SKM-1 (cell line): ENCODE results near the gene GFM1.
"Not testable (repeated sequence)": the region's sequence is repeated elsewhere in the genome, so short reads cannot be mapped to it uniquely, and the experiment has no call there.

Source experiments
- DNase-seq: peaks from one replicate; lab custom pipeline; 2025; ENCODE audit not compliant: unreplicated experiment; lab: John Stamatoyannopoulos, UW

The GFM1 gene

GRCh38 chr3:158672215-158673176 is 28.2 kb downstream of the GFM1 start, which contains the start of gene LXN:
Gene LXN, minus strand, starts transcription at chr3:158672648. Its CDS starts 170 bp downstream, at chr3:158672478.
- no peak for DNase-seq

- no peak for DNase-seq
Measured at GRCh38 chr3:158678687-158679086, 34.4 kb downstream of the GFM1 start.

GRCh38 chr3:158679547-158680000 is 35.2 kb downstream of the GFM1 start:
- DNase-seq, result no peak

- no peak for DNase-seq
Measured at GRCh38 chr3:158680861-158681260, 36.5 kb downstream of the GFM1 start.

- DNase-seq, result no peak
Measured at GRCh38 chr3:158683230-158683962, 39.1 kb downstream of the GFM1 start.

- DNase-seq, result no peak
Measured at GRCh38 chr3:158685159-158685558, 40.8 kb downstream of the GFM1 start.

- DNase-seq, result not testable (repeated sequence)
Measured at GRCh38 chr3:158693866-158694456, 49.6 kb downstream of the GFM1 start.

- DNase-seq, result no peak
Measured at GRCh38 chr3:158696618-158697017, 52.3 kb downstream of the GFM1 start.

- no peak for DNase-seq
Measured at GRCh38 chr3:158700559-158700958, 56.2 kb downstream of the GFM1 start.

GRCh38 chr3:158701420-158702065 is 57.2 kb downstream of the GFM1 start:
- no peak for DNase-seq

GRCh38 chr3:158702815-158703481 is 58.6 kb downstream of the GFM1 start:
- no peak for DNase-seq

- no peak for DNase-seq
Measured at GRCh38 chr3:158703566-158703965, 59.2 kb downstream of the GFM1 start.

- no peak for DNase-seq
Measured at GRCh38 chr3:158709666-158710083, 65.3 kb downstream of the GFM1 start.

- DNase-seq, result no peak
Measured at GRCh38 chr3:158710601-158711000, 66.3 kb downstream of the GFM1 start.

GRCh38 chr3:158711886-158712285 is 67.6 kb downstream of the GFM1 start:
- no peak for DNase-seq

GRCh38 chr3:158712443-158712842 is 68.1 kb downstream of the GFM1 start:
- DNase-seq, result no peak

- no peak for DNase-seq
Measured at GRCh38 chr3:158713094-158713499, 68.8 kb downstream of the GFM1 start.

- DNase-seq, result no peak
Measured at GRCh38 chr3:158717576-158717975, 73.2 kb downstream of the GFM1 start.

- DNase-seq, result no peak
Measured at GRCh38 chr3:158718490-158719170, 74.3 kb downstream of the GFM1 start.

GRCh38 chr3:158722108-158722507 is 77.8 kb downstream of the GFM1 start:
- no peak for DNase-seq
